HepG2 (cell line): ENCODE results near the gene TRAP1. TPM values are rescaled to one million over a fixed set of nuclear protein-coding genes. Genes with fewer than 3 reads are reported as not detected.

Experiments used
- BRF2 ChIP-seq: sonication (generic); formaldehyde crosslinking; IDR thresholded peaks from 2 replicates; pipeline ENCODE4 v1.8.1; 2022; ENCODE audit warnings: mild to moderate bottlenecking, missing genetic modification reagents
- DNMT1 ChIP-seq: sonication (generic); formaldehyde crosslinking; IDR thresholded peaks from 2 replicates; pipeline ENCODE4 v1.5.1; 2020; ENCODE audit warnings: mild to moderate bottlenecking, missing genetic modification reagents
- FOXK1 ChIP-seq: sonication (generic); formaldehyde crosslinking; IDR thresholded peaks from 2 replicates; pipeline ENCODE4 v1.4.0; 2020; ENCODE audit warnings: low read depth, missing genetic modification reagents, borderline replicate concordance
- GTF3A ChIP-seq: sonication (generic); formaldehyde crosslinking; conservative IDR thresholded peaks from 2 replicates; pipeline ENCODE4 v1.4.0; 2020; ENCODE audit warnings: mild to moderate bottlenecking, missing genetic modification reagents
- HDAC1 ChIP-seq: sonication (generic); formaldehyde crosslinking; IDR thresholded peaks from 2 replicates; pipeline ENCODE4 v1.5.1; 2020; ENCODE audit warnings: mild to moderate bottlenecking, missing genetic modification reagents
- HMGA1 ChIP-seq: sonication (generic); formaldehyde crosslinking; conservative IDR thresholded peaks from 2 replicates; pipeline ENCODE4 v1.4.0; 2020; ENCODE audit warnings: missing genetic modification reagents
- HNF4A ChIP-seq: sonication (generic); formaldehyde crosslinking; IDR thresholded peaks from 2 replicates; pipeline ENCODE4 v1.4.0; 2020; ENCODE audit warnings: missing genetic modification reagents
- KMT2A ChIP-seq: sonication (generic); formaldehyde crosslinking; IDR thresholded peaks from 2 replicates; pipeline ENCODE4 v1.4.0; 2020; ENCODE audit warnings: missing genetic modification reagents
- MIXL1 ChIP-seq: IDR thresholded peaks from 2 replicates; pipeline ENCODE4 v1.6.1; 2016
- MTA3 ChIP-seq: sonication (generic); formaldehyde crosslinking; IDR thresholded peaks from 2 replicates; pipeline ENCODE4 v1.4.0; 2020; ENCODE audit warnings: missing genetic modification reagents
- POLR2A ChIP-seq, 2 experiments: IDR thresholded peaks; 2 replicates each; pipeline ENCODE4 v1.6.1; 2011; ENCODE audit warnings: low read depth in 2 of 2, low read length in 2 of 2, mild to moderate bottlenecking in 1 of 2, moderate library complexity in 1 of 2; ENCODE audit not compliant: insufficient read depth in 1 of 2
- RARG ChIP-seq: sonication (generic); formaldehyde crosslinking; IDR thresholded peaks from 2 replicates; pipeline ENCODE4 v1.4.0; 2020; ENCODE audit warnings: low read depth, mild to moderate bottlenecking, missing genetic modification reagents
- RFX5 ChIP-seq: IDR thresholded peaks from 2 replicates; pipeline ENCODE4 v1.6.1; 2011; ENCODE audit warnings: low read depth, low read length, improper control_type of control experiment
- RFXAP ChIP-seq: sonication (generic); formaldehyde crosslinking; IDR thresholded peaks from 2 replicates; pipeline ENCODE4 v1.4.0; 2020; ENCODE audit warnings: missing genetic modification reagents, borderline replicate concordance
- SMC3 ChIP-seq: IDR thresholded peaks from 2 replicates; pipeline ENCODE4 v1.6.1; 2011; ENCODE audit warnings: low read length, improper control_type of control experiment
- TBX2 ChIP-seq: sonication (generic); formaldehyde crosslinking; IDR thresholded peaks from 2 replicates; pipeline ENCODE4 v1.5.0; 2020; ENCODE audit warnings: missing genetic modification reagents, mild to moderate bottlenecking, borderline replicate concordance
- ZBTB3 ChIP-seq: sonication (generic); formaldehyde crosslinking; IDR thresholded peaks from 2 replicates; pipeline ENCODE4 v1.4.0; 2020; ENCODE audit warnings: low read depth, mild to moderate bottlenecking, moderate library complexity, missing genetic modification reagents, borderline replicate concordance
- ZBTB42 ChIP-seq: sonication (generic); formaldehyde crosslinking; IDR thresholded peaks from 2 replicates; pipeline ENCODE4 v1.5.0; 2020; ENCODE audit warnings: mild to moderate bottlenecking, missing genetic modification reagents
- ZC3H13 ChIP-seq: sonication (generic); formaldehyde crosslinking; IDR thresholded peaks from 2 replicates; pipeline ENCODE4 v1.8.1; 2023; ENCODE audit warnings: mild to moderate bottlenecking, missing genetic modification reagents, moderate library complexity
- ZNF292 ChIP-seq: sonication (generic); formaldehyde crosslinking; IDR thresholded peaks from 2 replicates; pipeline ENCODE4 v1.8.1; 2022; ENCODE audit warnings: mild to moderate bottlenecking, low read depth, missing genetic modification reagents, borderline replicate concordance
- ZNF44 ChIP-seq: sonication (generic); formaldehyde crosslinking; IDR thresholded peaks from 2 replicates; pipeline ENCODE4 v1.5.1; 2020; ENCODE audit warnings: mild to moderate bottlenecking, missing genetic modification reagents
- ZNF451 ChIP-seq: sonication (generic); formaldehyde crosslinking; IDR thresholded peaks from 2 replicates; pipeline ENCODE4 v1.5.0; 2020; ENCODE audit warnings: mild to moderate bottlenecking, missing genetic modification reagents
- ZNF503 ChIP-seq: sonication (generic); formaldehyde crosslinking; IDR thresholded peaks from 2 replicates; pipeline ENCODE4 v1.4.0; 2020; ENCODE audit warnings: missing genetic modification reagents
- ZNF557 ChIP-seq: sonication (generic); formaldehyde crosslinking; IDR thresholded peaks from 2 replicates; pipeline ENCODE4 v1.4.0; 2020; ENCODE audit warnings: missing genetic modification reagents
- ZNF605 ChIP-seq: sonication (generic); formaldehyde crosslinking; IDR thresholded peaks from 2 replicates; pipeline ENCODE4 v1.8.0; 2022; ENCODE audit warnings: mild to moderate bottlenecking, missing genetic modification reagents
- ZNF75D ChIP-seq: sonication (generic); formaldehyde crosslinking; IDR thresholded peaks from 2 replicates; pipeline ENCODE4 v1.8.1; 2023; ENCODE audit warnings: missing genetic modification reagents, mild to moderate bottlenecking, borderline replicate concordance
- ZNF777 ChIP-seq: sonication (generic); formaldehyde crosslinking; IDR thresholded peaks from 2 replicates; pipeline ENCODE4 v1.4.0; 2020; ENCODE audit warnings: missing genetic modification reagents
- polyA plus RNA-seq, 8 experiments: library from polyadenylated mRNA; depleted of rRNA in 3 of 8; stranded (reverse) in 7 of 8; unstranded in 1 of 8; fragments of >200 nt; fragmentation: Illumina TruSeq in 4 of 8; extraction: Trizol in 4 of 8; gene quantifications; 2 replicates each; pipeline versions ENCODE4 v1.2.1 to v1.2.3, GENCODE V29; 2011 to 2016; ENCODE audit warnings: low read depth in 4 of 8, missing spikeins in 1 of 8, mixed read lengths in 1 of 8; ENCODE audit not compliant: insufficient read depth in 1 of 8
- total RNA-seq, 5 experiments: library from RNA; depleted of rRNA; stranded (reverse); fragments of >200 nt; fragmentation: Illumina TruSeq; extraction: Trizol; gene quantifications; 2 replicates each; pipeline ENCODE4 v1.2.3, GENCODE V29; 2016; ENCODE audit warnings: low read depth in 1 of 5
- TF ChIP-seq, protein P1 (sequence below): sonication (generic); formaldehyde crosslinking; IDR thresholded peaks from 2 replicates; pipeline ENCODE4 v1.4.0; 2020; ENCODE audit warnings: missing genetic modification reagents, low read depth, mild to moderate bottlenecking, borderline replicate concordance

TRAP1 gene
- total and polyA plus RNA-seq, 2 of the 13 experiments (the other 11 are each of a cell fraction or from before 2014, with no cell fraction given) = 127 to 240 TPM

DNA sequence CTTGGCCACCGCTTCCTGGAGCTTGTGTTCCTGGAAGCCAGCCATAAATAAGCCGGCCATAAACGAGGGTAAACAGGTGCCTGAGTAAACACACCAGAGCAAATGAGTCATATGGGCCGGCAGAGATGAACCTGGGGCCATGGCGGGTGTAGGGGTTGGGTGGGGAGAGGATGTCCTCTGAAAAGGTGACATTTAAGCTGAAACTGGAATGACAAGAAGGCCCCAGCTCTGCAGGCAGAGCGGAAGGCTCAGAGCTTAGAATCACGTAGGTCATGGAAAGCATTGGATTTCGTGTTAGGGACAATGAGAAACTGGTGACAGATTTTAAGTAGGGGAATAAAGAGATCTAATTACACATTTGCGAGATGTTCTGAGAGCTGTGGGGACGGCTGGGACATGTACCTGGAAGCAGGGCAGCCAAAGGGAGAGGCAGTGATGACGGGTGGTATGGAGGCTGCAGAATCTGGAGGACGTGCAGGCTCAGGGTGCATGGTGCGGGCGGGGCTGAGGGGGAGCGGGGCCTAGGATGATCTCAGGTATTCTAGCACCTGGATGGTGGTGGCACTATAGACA lies 70.9 kb downstream of the TRAP1 start (continued):
- TF ChIP-seq MTA3 (CRISPR knock-in tag) = no peak
- TF ChIP-seq ZBTB3 (CRISPR knock-in tag) = no peak
- no peak for TF ChIP-seq ZNF292 (CRISPR knock-in tag)
- TF ChIP-seq ZNF557 (CRISPR knock-in tag) = no peak
- no peak for TF ChIP-seq RARG
- no peak for TF ChIP-seq POLR2A (IDR thresholded peaks at IDR 0.05; ENCODE audit: insufficient read depth in 1 of 2, low read depth in 2 of 2, low read length in 2 of 2)
- no peak for TF ChIP-seq DNMT1 (CRISPR knock-in tag)
- no peak for TF ChIP-seq RFX5
- no peak for TF ChIP-seq SMC3
- TF ChIP-seq HMGA1 = no peak
- TF ChIP-seq ZNF451 (CRISPR knock-in tag) = no peak
- no peak for TF ChIP-seq BRF2
- no peak for TF ChIP-seq RFXAP (CRISPR knock-in tag)
- TF ChIP-seq TBX2 (CRISPR knock-in tag) = peak; percentile 67; the same call in 1 of the 2 replicates
- TF ChIP-seq HDAC1 (CRISPR knock-in tag) = no peak; the same call in 1 of the 2 replicates
- TF ChIP-seq FOXK1 = peak; percentile 83; the same call in 1 of the 2 replicates
- no peak for TF ChIP-seq ZBTB42 (CRISPR knock-in tag)
- TF ChIP-seq MIXL1 (CRISPR knock-in tag) = 0 out of 2 replicates have a peak, but pooled peaks have one; percentile 59
- no peak for TF ChIP-seq ZC3H13 (CRISPR knock-in tag)
- TF ChIP-seq ZNF44 = no peak
- TF ChIP-seq HNF4A = no peak; the same call in 1 of the 2 replicates
- TF ChIP-seq ZNF777 (CRISPR knock-in tag) = no peak
- TF ChIP-seq GTF3A = no peak
- TF ChIP-seq, protein P1, sequence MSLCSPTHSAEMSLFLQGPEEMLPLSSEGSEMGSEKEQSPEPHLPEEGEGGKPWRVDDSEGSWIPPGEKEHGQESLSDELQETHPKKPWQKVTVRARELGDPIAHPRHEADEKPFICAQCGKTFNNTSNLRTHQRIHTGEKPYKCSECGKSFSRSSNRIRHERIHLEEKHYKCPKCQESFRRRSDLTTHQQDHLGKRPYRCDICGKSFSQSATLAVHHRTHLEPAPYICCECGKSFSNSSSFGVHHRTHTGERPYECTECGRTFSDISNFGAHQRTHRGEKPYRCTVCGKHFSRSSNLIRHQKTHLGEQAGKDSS (CRISPR knock-in tag) = no peak
- no peak for TF ChIP-seq ZNF75D (CRISPR knock-in tag)
- TF ChIP-seq ZNF503 (CRISPR knock-in tag) = no peak
- no peak for TF ChIP-seq KMT2A (CRISPR knock-in tag)
- no peak for TF ChIP-seq ZNF605 (CRISPR knock-in tag)
